SK-N-SH (cell line): ENCODE results near the gene TRIM72. TPM values are rescaled to one million over a fixed set of nuclear protein-coding genes. Genes with fewer than 3 reads are reported as not detected.

Experiments used
- CTCF ChIA-PET: fragments of 300-600, 350-600 bp; formaldehyde crosslinking; extraction: SDS; loops from one replicate; lab custom pipeline; 2021; lab: Yijun Ruan, JAX
- POLR2A ChIA-PET: fragments of 350-600 bp; sonication (Branson Sonifier 250); formaldehyde crosslinking; extraction: SDS; loops from one replicate; lab custom pipeline; 2020; ENCODE audit warnings: antibody characterized with exemption, inconsistent platforms; lab: Yijun Ruan, JAX
- DNase-seq: peaks from one replicate; pipeline ENCODE4 v3.0.0; 2012
- H2AFZ ChIP-seq: fragments of 200-600 bp; sonication (generic); 2 replicates; pipeline ENCODE4 v1.8.1; 2016; ENCODE audit warnings: antibody characterized with exemption, mild to moderate bottlenecking, low read depth
- H3F3A ChIP-seq: fragments of 200-600 bp; sonication (generic); replicated peaks from 2 replicates; pipeline ENCODE3; 2016; ENCODE audit warnings: antibody characterized with exemption, mild to moderate bottlenecking; ENCODE audit not compliant: insufficient read depth
- H3K27ac ChIP-seq, 2 experiments: fragments of 200-500 bp in 1 of 2; fragments of 200-600 bp in 1 of 2; sonication (Bioruptor generic) in 1 of 2; sonication (generic), shearing (Covaris generic) in 1 of 2; 2 replicates each; pipeline versions ENCODE4 v1.5.1 to v1.6.1; 2014 to 2016; ENCODE audit warnings: low read depth in 2 of 2, inconsistent platforms in 1 of 2, low read length in 1 of 2, mild to moderate bottlenecking in 1 of 2, mixed read lengths in 1 of 2
- H3K27me3 ChIP-seq: fragments of 200-600 bp; sonication (generic), shearing (Covaris generic); 2 replicates; pipeline ENCODE4 v1.6.1; 2016; ENCODE audit warnings: mixed run types; ENCODE audit not compliant: insufficient read depth
- H3K36me3 ChIP-seq, 2 experiments: fragments of 200-500 bp in 1 of 2; fragments of 200-600 bp in 1 of 2; sonication (Bioruptor generic) in 1 of 2; sonication (generic) in 1 of 2; replicated peaks in 1 of 2; 2 replicates each; pipeline versions ENCODE3 to v1.5.1; 2014 to 2016; ENCODE audit warnings: low read length in 1 of 2, mild to moderate bottlenecking in 1 of 2; ENCODE audit not compliant: insufficient read depth in 2 of 2, control insufficient read depth in 1 of 2
- H3K4me1 ChIP-seq, 2 experiments: fragments of 200-500 bp in 1 of 2; fragments of 200-600 bp in 1 of 2; sonication (Bioruptor generic) in 1 of 2; sonication (generic), shearing (Covaris generic) in 1 of 2; 2 replicates each; pipeline versions ENCODE4 v1.5.1 to v1.6.1; 2014 to 2016; ENCODE audit warnings: low read depth in 1 of 2, low read length in 1 of 2, mixed run types in 1 of 2; ENCODE audit not compliant: insufficient read depth in 2 of 2, control insufficient read depth in 1 of 2
- H3K4me2 ChIP-seq: fragments of 200-600 bp; sonication (generic), shearing (Covaris generic); 2 replicates; pipeline ENCODE4 v1.6.1; 2017; ENCODE audit warnings: mixed run types
- H3K4me3 ChIP-seq, 2 experiments: fragments of 200-500 bp in 1 of 2; fragments of 200-600 bp in 1 of 2; sonication (Bioruptor generic) in 1 of 2; sonication (generic), shearing (Covaris generic) in 1 of 2; 2 replicates each; pipeline versions ENCODE4 v1.5.1 to v1.8.1; 2014 to 2016; ENCODE audit warnings: low read depth in 2 of 2, inconsistent platforms in 1 of 2, low read length in 1 of 2, mild to moderate bottlenecking in 1 of 2, mixed read lengths in 1 of 2, moderate library complexity in 1 of 2
- H3K79me2 ChIP-seq: fragments of 200-600 bp; sonication (generic); 2 replicates; pipeline ENCODE4 v1.8.1; 2017; ENCODE audit warnings: mild to moderate bottlenecking; ENCODE audit not compliant: insufficient read depth
- H3K9ac ChIP-seq: fragments of 200-600 bp; sonication (generic); 2 replicates; pipeline ENCODE4 v1.6.1; 2017; ENCODE audit warnings: mixed run types
- H3K9me2 ChIP-seq: fragments of 200-600 bp; sonication (generic); 2 replicates; pipeline ENCODE4 v1.6.1; 2017; ENCODE audit warnings: mixed run types
- H3K9me3 ChIP-seq: fragments of 200-600 bp; sonication (generic); 2 replicates; pipeline ENCODE4 v1.6.1; 2017; ENCODE audit warnings: mixed run types, mild to moderate bottlenecking, moderate library complexity
- H4K20me1 ChIP-seq: fragments of 200-600 bp; sonication (generic); 2 replicates; pipeline ENCODE4 v1.6.1; 2017; ENCODE audit warnings: mild to moderate bottlenecking, mixed run types; ENCODE audit not compliant: insufficient read depth
- CHD2 ChIP-seq: fragments of 150-350 bp; IDR thresholded peaks from 2 replicates; pipeline ENCODE4 v1.6.1; 2018; ENCODE audit warnings: low read length; ENCODE audit not compliant: partially characterized antibody
- ELF1 ChIP-seq: IDR thresholded peaks from 2 replicates; pipeline ENCODE4 v1.4.0; 2012
- EZH2phosphoT487 ChIP-seq: fragments of 200-600 bp; sonication (generic); IDR thresholded peaks from 2 replicates; pipeline ENCODE4 v1.6.1; 2017; ENCODE audit warnings: low read depth, mixed run types, mild to moderate bottlenecking, antibody characterized with exemption, moderate library complexity, borderline replicate concordance
- FOSL2 ChIP-seq: IDR thresholded peaks from 2 replicates; pipeline ENCODE4 v1.4.0; 2012; ENCODE audit warnings: low read depth, mild to moderate bottlenecking, moderate library complexity, borderline replicate concordance
- FOXJ3 ChIP-seq: sonication (generic); formaldehyde crosslinking; IDR thresholded peaks from 2 replicates; pipeline ENCODE4 v1.5.1; 2020; ENCODE audit warnings: mild to moderate bottlenecking, missing genetic modification reagents
- FOXM1 ChIP-seq: IDR thresholded peaks from 2 replicates; pipeline ENCODE4 v1.4.0; 2012; ENCODE audit warnings: low read depth, mild to moderate bottlenecking
- GATA2 ChIP-seq: sonication (generic); formaldehyde crosslinking; IDR thresholded peaks from 2 replicates; pipeline ENCODE4 v1.5.0; 2020; ENCODE audit warnings: mild to moderate bottlenecking, missing genetic modification reagents
- IRF3 ChIP-seq: fragments of 150-350 bp; IDR thresholded peaks from 2 replicates; pipeline ENCODE4 v1.6.1; 2016; ENCODE audit warnings: mild to moderate bottlenecking, low read depth, low read length
- JUND ChIP-seq: IDR thresholded peaks from 2 replicates; pipeline ENCODE4 v1.4.0; 2012
- MEF2A ChIP-seq: IDR thresholded peaks from 2 replicates; pipeline ENCODE4 v1.4.0; 2012; ENCODE audit warnings: low read depth, borderline replicate concordance
- NRF1 ChIP-seq: IDR thresholded peaks from 2 replicates; pipeline ENCODE4 v1.6.1; 2012; ENCODE audit warnings: low read depth, mild to moderate bottlenecking, low read length
- POLR2AphosphoS5 ChIP-seq: IDR thresholded peaks from 2 replicates; pipeline ENCODE4 v1.6.1; 2012; ENCODE audit warnings: low read depth, low read length
- RAD21 ChIP-seq: IDR thresholded peaks from 2 replicates; pipeline ENCODE4 v1.6.1; 2012; ENCODE audit warnings: mild to moderate bottlenecking, low read length
- RCOR1 ChIP-seq: fragments of 150-350 bp; IDR thresholded peaks from 2 replicates; pipeline ENCODE4 v1.6.1; 2017; ENCODE audit warnings: antibody characterized with exemption, low read length
- TEAD4 ChIP-seq: IDR thresholded peaks from 2 replicates; pipeline ENCODE4 v1.4.0; 2012; ENCODE audit warnings: mild to moderate bottlenecking, borderline replicate concordance; ENCODE audit not compliant: insufficient read depth
- USF1 ChIP-seq: IDR thresholded peaks from 2 replicates; pipeline ENCODE4 v1.4.0; 2012; ENCODE audit warnings: low read depth, borderline replicate concordance
- USF2 ChIP-seq: fragments of 150-350 bp; IDR thresholded peaks from 2 replicates; pipeline ENCODE4 v1.6.1; 2017; ENCODE audit warnings: antibody characterized with exemption, low read length, low read depth, borderline replicate concordance
- YY1 ChIP-seq: IDR thresholded peaks from 2 replicates; pipeline ENCODE4 v1.4.0; 2012; ENCODE audit warnings: low read depth, mild to moderate bottlenecking
- WGBS: methylation state at CpG from one replicate; pipeline ENCODE4 v1.1.6; 2017; ENCODE audit warnings: low lambda C conversion rate; 5-methylcytosine and 5-hydroxymethylcytosine counted together
- polyA plus RNA-seq, 3 experiments: library from polyadenylated mRNA; depleted of rRNA; stranded (reverse); fragments of >200 nt; gene quantifications; 2 replicates each; pipeline ENCODE4 v1.2.3, GENCODE V29; 2012
- TF ChIP-seq, protein P1 (sequence below): IDR thresholded peaks from 2 replicates; pipeline ENCODE4 v1.4.0; 2012; ENCODE audit warnings: low read depth, borderline replicate concordance

TRIM72 gene
- polyA plus RNA-seq, 1 of the 3 experiments (the other 2 are of a cell fraction): under 0.01 TPM

DNA sequence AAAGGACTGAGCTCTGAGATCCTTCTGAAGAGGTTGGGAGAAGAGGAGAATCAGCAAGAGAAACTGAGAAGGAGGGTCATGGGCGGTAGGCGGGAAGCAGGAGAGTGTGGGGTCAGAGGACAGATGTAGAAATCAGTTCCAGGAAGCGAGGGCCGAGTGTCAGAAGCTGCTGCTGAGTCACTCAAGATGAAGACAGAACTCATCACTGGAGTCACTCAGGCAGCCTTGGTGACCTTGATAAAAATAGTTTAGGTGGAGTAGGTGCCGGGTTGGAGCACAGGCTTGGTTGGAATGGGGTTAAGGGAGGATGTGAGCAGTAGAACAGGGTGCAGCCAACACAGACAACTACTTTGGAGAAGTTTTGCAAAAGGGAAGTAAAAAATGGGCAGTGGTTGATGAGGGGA lies 39.7 kb downstream of the TRIM72 start:
- Histone ChIP-seq H4K20me1 (no peaks in the 10 kb centered on the region), H3K9me3 (no peaks in the 10 kb centered on the region), H3K4me1 (no peaks in the 10 kb centered on the region), H3K27me3 (peaks cover 67% of the 10 kb centered on the region; the same call in 1 of the 2 replicates), H3F3A (no peaks in the 10 kb centered on the region), H3K79me2 (no peaks in the 10 kb centered on the region), H3K36me3 (no peaks in the 10 kb centered on the region), H3K9me2 (no peaks in the 10 kb centered on the region), H3K4me2 (no peak overlapping the region), H2AFZ (no peak overlapping the region), H3K9ac (no peak overlapping the region), H3K4me3 (no peak overlapping the region), H3K27ac (no peak overlapping the region)
- no peak for DNase-seq
- 6% methylated on average over 5 of the region's 5 CpGs for WGBS
- no peak for TF ChIP-seq JUND
- TF ChIP-seq TEAD4: no peak
- TF ChIP-seq NRF1: no peak
- no peak for TF ChIP-seq FOSL2
- TF ChIP-seq, protein P1, sequence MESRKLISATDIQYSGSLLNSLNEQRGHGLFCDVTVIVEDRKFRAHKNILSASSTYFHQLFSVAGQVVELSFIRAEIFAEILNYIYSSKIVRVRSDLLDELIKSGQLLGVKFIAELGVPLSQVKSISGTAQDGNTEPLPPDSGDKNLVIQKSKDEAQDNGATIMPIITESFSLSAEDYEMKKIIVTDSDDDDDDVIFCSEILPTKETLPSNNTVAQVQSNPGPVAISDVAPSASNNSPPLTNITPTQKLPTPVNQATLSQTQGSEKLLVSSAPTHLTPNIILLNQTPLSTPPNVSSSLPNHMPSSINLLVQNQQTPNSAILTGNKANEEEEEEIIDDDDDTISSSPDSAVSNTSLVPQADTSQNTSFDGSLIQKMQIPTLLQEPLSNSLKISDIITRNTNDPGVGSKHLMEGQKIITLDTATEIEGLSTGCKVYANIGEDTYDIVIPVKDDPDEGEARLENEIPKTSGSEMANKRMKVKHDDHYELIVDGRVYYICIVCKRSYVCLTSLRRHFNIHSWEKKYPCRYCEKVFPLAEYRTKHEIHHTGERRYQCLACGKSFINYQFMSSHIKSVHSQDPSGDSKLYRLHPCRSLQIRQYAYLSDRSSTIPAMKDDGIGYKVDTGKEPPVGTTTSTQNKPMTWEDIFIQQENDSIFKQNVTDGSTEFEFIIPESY: no peak
- TF ChIP-seq FOXJ3 (CRISPR knock-in tag): no peak
- TF ChIP-seq USF1: no peak
- no peak for TF ChIP-seq EZH2phosphoT487
- TF ChIP-seq RAD21: no peak
- no peak for TF ChIP-seq RCOR1
- TF ChIP-seq IRF3: no peak
- TF ChIP-seq POLR2AphosphoS5: no peak
- TF ChIP-seq MEF2A: no peak
- CTCF ChIA-PET: no interaction called here
- POLR2A ChIA-PET: no interaction called here

DNA sequence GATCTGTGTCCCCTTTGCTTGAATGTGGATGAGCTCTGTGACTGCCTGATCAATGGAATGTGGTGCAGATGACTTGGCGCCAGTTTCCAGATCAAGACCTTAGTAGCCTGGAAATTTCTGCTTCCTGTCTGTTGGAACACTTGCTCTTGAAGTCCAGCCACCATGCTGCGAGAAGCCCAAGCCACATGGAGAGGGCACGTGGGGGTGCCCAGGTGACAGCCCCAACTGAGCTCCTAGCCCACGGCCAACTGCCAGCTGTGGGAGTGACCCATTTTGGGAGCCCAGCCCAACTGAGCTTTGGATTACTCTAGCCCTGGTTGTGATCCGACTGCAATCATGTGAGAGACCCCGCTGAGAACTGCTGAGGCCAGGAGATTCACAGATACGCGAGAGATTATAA lies 42.5 kb downstream of the TRIM72 start:
- WGBS: 19% methylated on average over 6 of the region's 8 CpGs
- H3K9me2 ChIP-seq: no peaks in the 10 kb centered on the region
- no peaks in the 10 kb centered on the region for H3K4me1 ChIP-seq
- H3K27me3 ChIP-seq: peaks cover 72% of the 10 kb centered on the region
- no peak overlapping the region for H2AFZ ChIP-seq
- no peak overlapping the region for H3K4me3 ChIP-seq
- H3K9me3 ChIP-seq: no peaks in the 10 kb centered on the region
- H3K79me2 ChIP-seq: no peaks in the 10 kb centered on the region
- no peak overlapping the region for H3K9ac ChIP-seq
- POLR2A ChIA-PET: no interaction called here
- no peak for DNase-seq
- H4K20me1 ChIP-seq: no peaks in the 10 kb centered on the region
- no peaks in the 10 kb centered on the region for H3F3A ChIP-seq
- TF ChIP-seq ELF1 (no peak), CHD2 (no peak), USF2 (no peak), GATA2 (no peak), YY1 (no peak), FOXM1 (no peak), NRF1 (no peak), RAD21 (no peak)
- H3K4me2 ChIP-seq: no peak overlapping the region
- no peak overlapping the region for H3K27ac ChIP-seq
- CTCF ChIA-PET: no interaction called here
- no peaks in the 10 kb centered on the region for H3K36me3 ChIP-seq
